Epithelial cell of proximal tubule (primary cell): ENCODE measurements around the gene S100A4. TPM values are rescaled to one million over a fixed set of nuclear protein-coding genes. Genes with fewer than 3 reads are reported as not detected.

ENCODE experiments used
- DNase-seq: peaks from one replicate; pipeline ENCODE4 v3.0.0-alpha.2; 2011; ENCODE audit warnings: low read depth
- H3K4me3 ChIP-seq: 2 replicates; pipeline ENCODE4 v1.5.1; 2011; ENCODE audit warnings: low read depth, mild to moderate bottlenecking, low read length
- total RNA-seq: library from RNA; depleted of rRNA; stranded (reverse); fragments of >200 nt; gene quantifications from 2 replicates; pipeline ENCODE4 v1.2.3, GENCODE V29; 2015
- TF ChIP-seq, protein P1 (sequence below): conservative IDR thresholded peaks from 2 replicates; pipeline ENCODE4 v1.5.1; 2012; ENCODE audit warnings: low read depth, mild to moderate bottlenecking, low read length

S100A4 gene
- total RNA-seq, 1 donor from 2014 or later, result 33.8 TPM

GRCh38 chr1:153509729-153510354 lies 35.8 kb downstream of the S100A4 start:
- TF ChIP-seq, protein P1, sequence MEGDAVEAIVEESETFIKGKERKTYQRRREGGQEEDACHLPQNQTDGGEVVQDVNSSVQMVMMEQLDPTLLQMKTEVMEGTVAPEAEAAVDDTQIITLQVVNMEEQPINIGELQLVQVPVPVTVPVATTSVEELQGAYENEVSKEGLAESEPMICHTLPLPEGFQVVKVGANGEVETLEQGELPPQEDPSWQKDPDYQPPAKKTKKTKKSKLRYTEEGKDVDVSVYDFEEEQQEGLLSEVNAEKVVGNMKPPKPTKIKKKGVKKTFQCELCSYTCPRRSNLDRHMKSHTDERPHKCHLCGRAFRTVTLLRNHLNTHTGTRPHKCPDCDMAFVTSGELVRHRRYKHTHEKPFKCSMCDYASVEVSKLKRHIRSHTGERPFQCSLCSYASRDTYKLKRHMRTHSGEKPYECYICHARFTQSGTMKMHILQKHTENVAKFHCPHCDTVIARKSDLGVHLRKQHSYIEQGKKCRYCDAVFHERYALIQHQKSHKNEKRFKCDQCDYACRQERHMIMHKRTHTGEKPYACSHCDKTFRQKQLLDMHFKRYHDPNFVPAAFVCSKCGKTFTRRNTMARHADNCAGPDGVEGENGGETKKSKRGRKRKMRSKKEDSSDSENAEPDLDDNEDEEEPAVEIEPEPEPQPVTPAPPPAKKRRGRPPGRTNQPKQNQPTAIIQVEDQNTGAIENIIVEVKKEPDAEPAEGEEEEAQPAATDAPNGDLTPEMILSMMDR, result peak; percentile 80
- no peak for DNase-seq

GRCh38 chr1:153509036-153509435 lies 36.6 kb downstream of the S100A4 start:
- DNase-seq, result no peak
- TF ChIP-seq, protein P1, result no peak
- H3K4me3 ChIP-seq, result no peak overlapping the region

More at GRCh38 chr1:153509729-153510354, 35.8 kb downstream of the S100A4 start:
- no peak overlapping the region for H3K4me3 ChIP-seq

DNA sequence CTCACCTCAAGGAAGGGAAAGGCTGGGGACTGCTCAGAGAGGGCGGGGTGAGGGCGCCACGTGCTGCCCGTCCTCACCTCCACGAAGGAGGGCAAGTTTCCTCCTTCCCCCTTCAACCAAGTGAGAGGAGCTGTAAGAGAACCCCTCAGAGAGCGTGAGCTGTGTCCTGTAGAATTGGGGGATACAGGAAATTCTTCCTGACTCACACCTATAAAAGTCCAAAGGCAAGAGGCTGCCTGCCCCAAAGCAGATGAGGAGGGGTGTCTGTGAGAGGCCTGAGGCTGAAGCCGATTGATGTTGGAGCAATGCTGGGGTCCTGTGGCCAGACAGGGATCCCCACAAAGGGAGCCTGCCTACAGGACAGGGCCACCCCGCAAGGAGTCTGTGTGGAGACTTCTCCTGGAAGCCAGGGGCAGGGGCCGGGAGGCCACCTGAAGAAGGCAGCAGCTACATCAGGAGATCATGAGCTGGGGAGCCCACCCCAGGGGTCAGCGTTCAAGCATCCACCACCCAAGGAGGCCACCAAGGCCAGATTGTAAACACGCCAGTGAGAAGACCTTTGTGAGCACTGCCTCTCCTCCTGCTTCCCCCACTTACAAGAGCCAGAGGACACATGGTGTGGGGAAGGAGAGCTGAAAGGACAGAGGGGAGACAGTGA lies 37.6 kb downstream of the S100A4 start:
- TF ChIP-seq, protein P1, result no peak
- DNase-seq, result no peak
- H3K4me3 ChIP-seq, result no peak overlapping the region

DNA sequence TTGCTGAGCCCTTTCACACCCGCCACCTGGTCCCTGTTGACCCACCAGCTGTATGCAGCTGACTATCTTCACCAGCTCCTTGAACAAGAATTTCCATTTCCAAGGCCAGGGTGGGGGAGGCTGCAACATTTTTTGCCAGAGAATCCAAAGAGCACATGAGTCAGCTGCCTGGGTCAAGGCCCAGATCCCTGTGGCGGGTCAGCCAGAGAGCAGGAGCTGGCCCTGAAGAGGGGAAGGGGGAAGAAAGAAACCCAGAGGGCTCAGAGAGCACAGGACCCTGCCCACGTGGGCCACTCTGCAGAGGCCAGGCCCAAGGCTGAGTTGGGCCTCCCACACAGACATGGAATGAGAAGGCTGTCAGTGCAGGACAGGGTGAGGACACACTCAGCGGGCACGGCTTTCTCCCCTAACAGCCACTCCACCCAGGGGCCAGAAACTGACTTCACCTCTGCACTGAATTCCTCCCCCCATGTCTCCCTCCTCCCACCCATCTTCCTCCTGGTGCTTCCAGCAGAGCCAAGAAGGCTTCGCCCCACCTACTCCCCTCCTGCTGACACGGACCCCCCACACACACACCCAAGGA lies 38.7 kb downstream of the S100A4 start:
- DNase-seq, result peak; percentile 60
- no peak overlapping the region for H3K4me3 ChIP-seq

DNA sequence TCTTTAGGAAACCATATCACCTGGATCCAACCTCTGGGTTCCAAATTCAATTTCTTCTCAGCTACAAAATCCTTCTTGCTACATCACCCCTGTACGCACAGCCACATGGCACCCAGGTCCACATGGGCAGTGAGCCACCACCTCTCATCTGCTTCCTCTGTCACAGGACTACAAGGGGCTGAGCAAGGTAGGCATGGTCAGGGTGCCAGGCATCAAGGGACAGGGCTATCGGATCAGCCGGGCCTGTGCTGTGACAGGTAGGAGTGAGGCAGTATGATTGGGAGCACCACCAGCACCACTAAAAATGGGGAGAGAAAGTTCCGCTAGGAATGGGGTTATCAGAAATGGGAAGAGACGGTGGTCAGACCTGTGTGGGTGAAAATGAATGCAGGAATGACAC lies 39.2 kb downstream of the S100A4 start:
- no peak overlapping the region for H3K4me3 ChIP-seq
- no peak for DNase-seq
- TF ChIP-seq, protein P1, result no peak

More for the DNA sequence above, 38.7 kb downstream of the S100A4 start:
- TF ChIP-seq, protein P1, result no peak

DNA sequence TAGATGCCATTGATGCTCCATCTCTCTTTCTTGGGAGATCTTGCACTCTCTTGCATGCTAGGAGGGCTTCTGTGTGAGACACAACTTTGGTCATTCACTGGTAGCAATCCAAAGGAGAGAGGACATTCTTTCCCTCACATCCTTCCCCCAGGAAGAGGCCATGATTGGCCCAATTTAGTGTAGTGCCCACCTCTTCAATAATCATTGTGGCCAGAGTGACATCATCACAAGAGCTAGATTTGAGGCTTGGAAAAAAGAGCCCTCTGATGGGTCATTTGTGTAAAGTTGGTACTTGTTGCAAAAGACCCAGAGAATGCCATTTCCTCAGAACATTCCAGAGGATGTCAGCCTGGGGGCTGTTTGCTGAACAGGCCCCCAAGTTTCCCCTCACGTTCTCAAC lies 40.0 kb downstream of the S100A4 start:
- no peak overlapping the region for H3K4me3 ChIP-seq
- TF ChIP-seq, protein P1, result no peak
- no peak for DNase-seq
